Caki2 (cell line): Measurements from ENCODE around the gene BNIP2. TPM values are rescaled to one million over a fixed set of nuclear protein-coding genes. Genes with fewer than 3 reads are reported as not detected.

ENCODE experiments used
- total RNA-seq: library from RNA; depleted of rRNA; stranded (reverse); fragments of >200 nt; shearing (Covaris generic); gene quantifications from 2 replicates; pipeline ENCODE4 v1.2.3, GENCODE V29; 2014; ENCODE audit warnings: low replicate concordance; rRNA removed

BNIP2 gene
- total RNA-seq, 1 experiment from 2014 or later: 66.9 TPM

Other genes starting within 250 kb of the BNIP2 start
- 0.64 and 5.9 TPM in 2 replicates for gene GCNT3, start 77.5 kb downstream of the BNIP2 start, total RNA-seq
- gene GTF2A2, start 31.8 kb downstream of the BNIP2 start, total RNA-seq: 63.5 and 81.5 TPM in 2 replicates